Lower lobe of right lung (tissue), 2 donors: Measurements from ENCODE around the gene WFS1. TPM values are rescaled to one million over a fixed set of nuclear protein-coding genes. Genes with fewer than 3 reads are reported as not detected.

Experiments
- ATAC-seq, 2 donors: fragments of 200-7000 bp; cut with Tn5 transposase; one replicate each; pipeline ENCODE4 v1.9.1; 2020 to 2022; ENCODE audit warnings: mild to moderate bottlenecking in 2 of 2, moderate library complexity in 2 of 2
- DNase-seq: peaks from one replicate; pipeline ENCODE4 v3.0.0-alpha.2; 2020
- H3K27ac ChIP-seq: fragments of 200-600 bp; one replicate; pipeline ENCODE4 v1.8.0; 2022
- H3K27me3 ChIP-seq: fragments of 200-600 bp; one replicate; pipeline ENCODE4 v1.8.0; 2022; ENCODE audit warnings: low read depth
- H3K36me3 ChIP-seq: fragments of 200-600 bp; one replicate; pipeline ENCODE4 v1.8.0; 2022; ENCODE audit warnings: mild to moderate bottlenecking
- H3K4me1 ChIP-seq: fragments of 200-600 bp; one replicate; pipeline ENCODE4 v1.8.0; 2022
- H3K4me3 ChIP-seq: fragments of 200-600 bp; one replicate; pipeline ENCODE4 v1.8.0; 2022; ENCODE audit warnings: mild to moderate bottlenecking
- H3K9me3 ChIP-seq: fragments of 200-600 bp; one replicate; pipeline ENCODE4 v1.8.0; 2022
- CTCF ChIP-seq: fragments of 200-600 bp; IDR thresholded peaks from one replicate; pipeline ENCODE4 v1.8.0; 2022; ENCODE audit warnings: antibody characterized with exemption, mild to moderate bottlenecking
- intact Hi-C: fragments of 100-400 bp; cut with DNase I; formaldehyde crosslinking; loops from one replicate; pipeline ENCODE4 v1.11.0; 2022
- long read RNA-seq: library from polyadenylated mRNA; unstranded; transcript quantifications from one replicate; pipeline ENCODE4 v2.0.0, GENCODE V29; 2021
- total RNA-seq: library from RNA; stranded (reverse); fragmentation: NEBNext Ultra II Directional; extraction: Animal tissue kit (Norgen Biotek cat#: 25700); gene quantifications from one replicate; pipeline ENCODE4 v1.2.1, GENCODE V29; 2021
- donor health status: DM: no; HTN: yes; CAD: no; lungs with severe emphysema.

WFS1 gene
- total RNA-seq = 70.3 TPM
- long read RNA-seq, transcript WFS1-202 (8 exons, 3,255 nt) = minor isoform, 7 of 124 reads
- long read RNA-seq, transcript WFS1-206 (2 exons, 570 nt) = minor isoform, 6 of 124 reads
- long read RNA-seq, transcript WFS1-201 (8 exons, 3,640 nt) = major isoform, 48 of 124 reads
- long read RNA-seq, partial matches to known transcripts = 54 of 124 reads
- long read RNA-seq, other reads (novel, unspliced or antisense) = 6 of 124 reads

DNA sequence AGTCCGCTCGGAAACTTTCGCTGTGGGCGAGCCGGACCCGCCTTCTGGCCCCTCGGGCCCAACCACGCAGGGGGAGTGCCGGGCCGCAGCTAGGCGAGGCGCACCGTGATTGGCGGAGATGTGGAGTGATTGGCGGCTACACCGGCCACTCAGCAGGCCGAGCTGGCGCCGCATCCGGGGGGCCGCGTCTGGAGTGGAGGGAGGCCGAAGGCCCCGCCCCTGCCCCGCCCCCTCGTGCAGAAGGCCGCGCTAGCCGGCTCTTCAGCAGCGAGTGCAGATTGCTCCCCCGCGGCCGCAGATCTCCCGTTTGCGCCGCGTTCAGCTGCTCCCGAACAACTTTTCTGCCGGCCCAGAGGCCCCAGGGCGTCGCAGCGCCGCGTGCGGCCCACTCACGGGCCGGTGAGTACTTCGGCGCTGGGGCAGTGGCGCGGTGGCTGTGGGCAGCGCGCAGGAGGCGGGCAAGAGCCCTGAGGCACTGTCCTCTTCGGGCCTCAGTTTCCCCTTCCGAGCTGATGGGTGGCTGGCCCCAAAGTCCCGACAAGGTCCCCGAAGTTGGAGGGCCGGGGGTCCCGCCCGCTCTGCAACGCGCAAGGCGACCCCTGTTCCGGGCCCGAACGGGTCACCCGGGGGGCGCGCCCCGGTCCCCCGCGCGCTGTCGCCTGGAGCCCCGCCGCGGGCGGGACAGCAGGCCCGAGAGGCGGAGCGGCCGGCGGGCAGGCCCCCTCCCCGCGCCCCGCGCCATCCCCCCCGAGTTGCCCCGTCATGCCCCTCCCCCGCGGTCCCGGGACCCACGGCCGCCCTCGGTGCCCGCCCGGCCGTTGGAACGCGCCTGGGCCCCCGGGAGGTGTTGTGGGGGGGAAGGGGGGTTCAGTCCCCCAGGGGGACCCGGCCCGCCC is at the start of gene WFS1:
WFS1 (plus strand) TSS at position 235 of the 896 bp plus-strand sequence. CDS start 7,606 bp downstream, outside the sequence.
- DNase-seq = peak; percentile 97
- no peaks in the 10 kb centered on the region for H3K9me3 ChIP-seq
- peak; percentile 97 for ATAC-seq
- intact Hi-C loops = no loop called here
- peak within 1 kb of the TSS; percentile 85 for H3K27ac ChIP-seq
- peak within 1 kb of the TSS; percentile 92 for H3K4me3 ChIP-seq
- no peaks in the 10 kb centered on the region for H3K36me3 ChIP-seq
- no peaks in the 10 kb centered on the region for H3K27me3 ChIP-seq
- TF ChIP-seq CTCF = no peak
- H3K4me1 ChIP-seq = peaks cover 59% of the 10 kb centered on the region

GRCh38 chr4:6221301-6221850 is 48.3 kb upstream of the WFS1 start:
- DNase-seq (no peak), ATAC-seq (no peak)
- H3K4me3 ChIP-seq = peak overlapping the region; percentile 19
- no peak overlapping the region for H3K27ac ChIP-seq
- no peaks in the 10 kb centered on the region for H3K36me3 ChIP-seq
- intact Hi-C loops = no loop called here
- no peak for TF ChIP-seq CTCF
- no peaks in the 10 kb centered on the region for H3K9me3 ChIP-seq
- peaks cover 49% of the 10 kb centered on the region for H3K27me3 ChIP-seq
- H3K4me1 ChIP-seq = no peaks in the 10 kb centered on the region

DNA sequence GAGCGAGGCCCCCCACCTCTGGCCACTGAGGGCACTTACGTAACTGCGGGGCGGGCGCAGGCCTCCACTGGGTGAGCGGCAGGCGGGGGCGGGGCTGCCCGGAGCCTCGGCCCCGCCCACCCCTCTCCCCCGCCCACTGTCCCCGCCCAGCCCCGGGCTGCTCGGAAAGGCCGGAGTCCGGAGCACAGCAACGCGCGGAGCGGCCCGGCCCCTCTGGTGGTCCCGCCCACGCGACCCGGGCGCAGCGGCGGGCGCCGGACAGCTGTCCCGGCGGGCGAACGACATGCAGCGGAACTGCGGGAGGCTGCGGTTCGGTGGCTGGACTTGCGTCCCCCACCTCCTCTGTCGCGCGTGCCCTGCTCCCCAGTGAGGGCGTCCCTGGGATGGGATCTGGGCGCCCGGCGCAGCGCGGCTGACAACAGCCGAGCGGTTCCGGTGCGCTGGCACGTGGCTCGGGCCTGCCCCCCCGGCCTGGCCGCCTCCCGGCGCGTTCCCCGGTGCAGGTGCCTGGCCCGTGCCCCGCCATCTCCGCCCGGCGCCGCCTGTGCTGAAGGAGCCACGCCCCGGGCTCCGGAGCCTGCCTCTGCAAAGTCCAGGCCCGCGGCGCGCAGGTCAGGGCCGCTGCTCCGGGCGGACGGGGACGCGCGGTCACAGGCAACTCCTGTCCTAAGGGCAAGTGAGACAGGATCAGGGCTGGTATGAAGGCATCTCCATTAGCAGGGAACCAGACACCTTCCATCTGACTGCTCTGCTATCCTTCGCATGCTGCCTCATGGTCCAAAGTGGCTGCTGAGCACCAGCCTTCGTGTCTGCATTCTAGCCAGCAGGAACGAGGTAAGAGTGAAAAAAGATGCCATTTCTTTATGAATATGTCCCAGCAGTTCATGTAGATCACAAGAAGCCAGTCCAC is 47.5 kb upstream of the WFS1 start:
- ATAC-seq (peak; percentile 73 to 76), DNase-seq (no peak)
- no peaks in the 10 kb centered on the region for H3K36me3 ChIP-seq
- no peaks in the 10 kb centered on the region for H3K9me3 ChIP-seq
- H3K4me3 ChIP-seq = peak overlapping the region; percentile 19
- intact Hi-C loops = no loop called here
- H3K4me1 ChIP-seq = no peaks in the 10 kb centered on the region
- no peak overlapping the region for H3K27ac ChIP-seq
- TF ChIP-seq CTCF = no peak
- H3K27me3 ChIP-seq = peaks cover 49% of the 10 kb centered on the region

DNA sequence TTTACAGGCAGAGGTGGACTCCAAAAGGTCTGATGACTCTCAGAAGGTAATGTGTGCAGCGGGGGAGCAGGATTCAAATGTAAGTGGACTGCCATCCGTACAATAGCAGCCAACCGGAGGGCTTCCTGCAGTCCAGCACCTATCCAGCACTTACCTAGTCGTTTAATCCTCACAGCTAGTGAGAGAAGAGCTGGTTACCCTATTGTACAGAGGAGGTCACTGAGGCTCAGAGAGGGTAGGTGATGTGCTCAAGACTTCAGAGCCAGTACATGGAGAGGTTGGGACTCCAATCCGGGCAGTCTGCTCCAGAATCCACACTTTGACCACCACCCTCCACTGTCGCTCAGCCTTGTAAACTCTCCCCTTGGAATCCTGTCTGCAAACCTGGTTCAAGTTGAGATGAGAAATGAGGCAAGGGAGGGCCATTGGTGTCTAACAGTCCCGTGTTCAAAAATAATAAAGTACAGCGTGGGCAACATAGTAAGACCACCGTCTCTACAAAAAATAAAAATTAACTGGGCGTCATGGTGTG is 46.8 kb upstream of the WFS1 start:
- intact Hi-C loops = no loop called here
- Histone ChIP-seq H3K4me1 (no peaks in the 10 kb centered on the region), H3K36me3 (no peaks in the 10 kb centered on the region), H3K4me3 (no peak overlapping the region), H3K27me3 (peaks cover 49% of the 10 kb centered on the region), H3K27ac (no peak overlapping the region), H3K9me3 (no peaks in the 10 kb centered on the region)
- DNase-seq (no peak), ATAC-seq (no peak)
- no peak for TF ChIP-seq CTCF

- no peak for TF ChIP-seq CTCF
- peaks cover 39% of the 10 kb centered on the region for H3K27me3 ChIP-seq
- intact Hi-C loops = no loop called here
- no peak overlapping the region for H3K4me3 ChIP-seq
- H3K27ac ChIP-seq = no peak overlapping the region
- ATAC-seq (no peak), DNase-seq (no peak)
- no peaks in the 10 kb centered on the region for H3K4me1 ChIP-seq
- no peaks in the 10 kb centered on the region for H3K9me3 ChIP-seq
- no peaks in the 10 kb centered on the region for H3K36me3 ChIP-seq
These were observed 44.9 kb upstream of the WFS1 start for GRCh38 chr4:6224735-6225134.
